Measurements from ENCODE around the gene RNASE11. TPM values are rescaled to one million over a fixed set of nuclear protein-coding genes. Genes with fewer than 3 reads are reported as not detected.

RNASE11 gene
- total and polyA plus RNA-seq, 10 of the 15 experiments (the other 5 are each of a cell fraction or from before 2014, with no cell fraction given) = not detected

DNA sequence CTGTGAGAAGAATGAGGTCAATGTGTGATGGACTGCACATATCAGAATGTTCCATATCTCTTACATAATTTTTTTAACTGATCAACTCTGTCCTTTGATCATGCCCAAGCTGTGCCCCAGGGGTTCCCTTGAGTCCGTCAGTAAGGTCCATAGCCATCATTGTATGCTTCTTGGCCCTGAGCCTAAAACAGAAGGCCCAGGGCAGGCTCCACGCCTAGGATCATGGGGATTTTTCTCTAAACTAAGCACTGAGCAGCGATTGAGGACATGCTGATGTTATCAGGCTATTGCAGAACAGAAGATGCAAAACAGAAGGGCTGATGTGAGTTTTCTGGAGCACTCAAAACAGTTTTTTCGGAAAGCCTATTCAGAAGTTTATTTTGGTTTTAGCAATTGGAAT, 47.9 kb downstream of the RNASE11 start:
- no peaks in the 10 kb centered on the region for H4K20me1 ChIP-seq (ENCODE audit: control insufficient read depth, insufficient read depth)
- no TSS peak for BruUV-seq (replicated peaks)
- WGBS (ENCODE audit: insufficient coverage, insufficient replicate concordance, low lambda C conversion rate, missing lambda C conversion rate) = 4% methylated on average over 4 of the region's 4 CpGs

More for the DNA sequence above, 47.9 kb downstream of the RNASE11 start:
- Histone ChIP-seq H3K79me2 (ENCODE audit: control insufficient read depth, insufficient read depth, low read length) (no peaks in the 10 kb centered on the region), H3K9me3 (replicated peaks; ENCODE audit: control insufficient read depth, insufficient read depth, low read length) (no peaks in the 10 kb centered on the region), H3K9ac (ENCODE audit: control insufficient read depth, insufficient read depth, low read length) (no peak overlapping the region), H3K27me3 (replicated peaks in 1 of 2; ENCODE audit: control insufficient read depth in 2 of 2, insufficient read depth in 2 of 2, low read length in 1 of 2) (no peaks in the 10 kb centered on the region), H3K36me3 (ENCODE audit: control insufficient read depth in 2 of 2, insufficient read depth in 2 of 2, low read length in 1 of 2) (no peaks in the 10 kb centered on the region), H3K27ac (ENCODE audit: control insufficient read depth, insufficient read depth) (no peak overlapping the region), H3K4me1 (ENCODE audit: control insufficient read depth, insufficient read depth, low read length) (no peaks in the 10 kb centered on the region), H3K4me2 (ENCODE audit: control insufficient read depth, insufficient read depth) (no peak overlapping the region), H2AFZ (ENCODE audit: control insufficient read depth, low read depth, low read length) (no peak overlapping the region), H3K4me3 (no peak overlapping the region)
- DNase-seq (ENCODE audit: low read depth, low spot score) = no peak
- intact Hi-C loops (cut with micrococcal nuclease; ENCODE audit: unreplicated experiment) (no loop called here), in situ Hi-C loops (cut with MboI) (no loop called here)
- ChIA-PET SMC1A (ENCODE audit: uncharacterized antibody, unreplicated experiment) (no interaction called here), CTCF (interaction anchor here (0.6 to 3.4 kb wide), 2 partner anchors 10 to 13 kb away, joined by 4 to 14 read pairs; no protein-coding TSS in a partner anchor), RAD21 (ENCODE audit: unreplicated experiment) (interaction anchor here (1.2 kb wide), 1 partner anchor 69 kb away, joined by 4 read pairs; no protein-coding TSS in a partner anchor), POLR2A (no interaction called here)
- TF ChIP-seq ETV6 (conservative IDR thresholded peaks at IDR 0.05 in 1 of 2, IDR thresholded peaks at IDR 0.05 in 1 of 2; ENCODE audit: borderline replicate concordance in 1 of 2, low read depth in 1 of 2) (no peak), MXI1 (IDR thresholded peaks at IDR 0.05; ENCODE audit: low read depth, low read length) (no peak), CBX3 (IDR thresholded peaks at IDR 0.05; ENCODE audit: borderline replicate concordance, low read depth) (no peak), NR2F1 (conservative IDR thresholded peaks at IDR 0.05) (no peak), IKZF2 (IDR thresholded peaks at IDR 0.05) (no peak), TCF7 (IDR thresholded peaks at IDR 0.05; ENCODE audit: borderline replicate concordance) (no peak), RELA (IDR thresholded peaks at IDR 0.05; ENCODE audit: borderline replicate concordance, partially characterized antibody) (no peak), FOXM1 (IDR thresholded peaks at IDR 0.05; ENCODE audit: low read depth, low read length) (no peak)
- TF ChIP-seq, protein P1, sequence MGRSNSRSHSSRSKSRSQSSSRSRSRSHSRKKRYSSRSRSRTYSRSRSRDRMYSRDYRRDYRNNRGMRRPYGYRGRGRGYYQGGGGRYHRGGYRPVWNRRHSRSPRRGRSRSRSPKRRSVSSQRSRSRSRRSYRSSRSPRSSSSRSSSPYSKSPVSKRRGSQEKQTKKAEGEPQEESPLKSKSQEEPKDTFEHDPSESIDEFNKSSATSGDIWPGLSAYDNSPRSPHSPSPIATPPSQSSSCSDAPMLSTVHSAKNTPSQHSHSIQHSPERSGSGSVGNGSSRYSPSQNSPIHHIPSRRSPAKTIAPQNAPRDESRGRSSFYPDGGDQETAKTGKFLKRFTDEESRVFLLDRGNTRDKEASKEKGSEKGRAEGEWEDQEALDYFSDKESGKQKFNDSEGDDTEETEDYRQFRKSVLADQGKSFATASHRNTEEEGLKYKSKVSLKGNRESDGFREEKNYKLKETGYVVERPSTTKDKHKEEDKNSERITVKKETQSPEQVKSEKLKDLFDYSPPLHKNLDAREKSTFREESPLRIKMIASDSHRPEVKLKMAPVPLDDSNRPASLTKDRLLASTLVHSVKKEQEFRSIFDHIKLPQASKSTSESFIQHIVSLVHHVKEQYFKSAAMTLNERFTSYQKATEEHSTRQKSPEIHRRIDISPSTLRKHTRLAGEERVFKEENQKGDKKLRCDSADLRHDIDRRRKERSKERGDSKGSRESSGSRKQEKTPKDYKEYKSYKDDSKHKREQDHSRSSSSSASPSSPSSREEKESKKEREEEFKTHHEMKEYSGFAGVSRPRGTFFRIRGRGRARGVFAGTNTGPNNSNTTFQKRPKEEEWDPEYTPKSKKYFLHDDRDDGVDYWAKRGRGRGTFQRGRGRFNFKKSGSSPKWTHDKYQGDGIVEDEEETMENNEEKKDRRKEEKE (IDR thresholded peaks at IDR 0.05) = no peak
- TF ChIP-seq, protein P2, sequence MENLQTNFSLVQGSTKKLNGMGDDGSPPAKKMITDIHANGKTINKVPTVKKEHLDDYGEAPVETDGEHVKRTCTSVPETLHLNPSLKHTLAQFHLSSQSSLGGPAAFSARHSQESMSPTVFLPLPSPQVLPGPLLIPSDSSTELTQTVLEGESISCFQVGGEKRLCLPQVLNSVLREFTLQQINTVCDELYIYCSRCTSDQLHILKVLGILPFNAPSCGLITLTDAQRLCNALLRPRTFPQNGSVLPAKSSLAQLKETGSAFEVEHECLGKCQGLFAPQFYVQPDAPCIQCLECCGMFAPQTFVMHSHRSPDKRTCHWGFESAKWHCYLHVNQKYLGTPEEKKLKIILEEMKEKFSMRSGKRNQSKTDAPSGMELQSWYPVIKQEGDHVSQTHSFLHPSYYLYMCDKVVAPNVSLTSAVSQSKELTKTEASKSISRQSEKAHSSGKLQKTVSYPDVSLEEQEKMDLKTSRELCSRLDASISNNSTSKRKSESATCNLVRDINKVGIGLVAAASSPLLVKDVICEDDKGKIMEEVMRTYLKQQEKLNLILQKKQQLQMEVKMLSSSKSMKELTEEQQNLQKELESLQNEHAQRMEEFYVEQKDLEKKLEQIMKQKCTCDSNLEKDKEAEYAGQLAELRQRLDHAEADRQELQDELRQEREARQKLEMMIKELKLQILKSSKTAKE (IDR thresholded peaks at IDR 0.05; ENCODE audit: low read depth, poor library complexity, severe bottlenecking) = no peak
- no peak for ATAC-seq
- FAIRE-seq = no peak

Other genes starting within 250 kb of the RNASE11 start
Only the 7 nearest of the 17 such genes appear.
- gene PNP, start 118.6 kb downstream of the RNASE11 start, total RNA-seq (2014; rRNA removed) = 145 and 161 TPM in 2 replicates
- gene PNP, start 118.6 kb downstream of the RNASE11 start, total RNA-seq (2014; rRNA removed; fragmentation: Illumina TruSeq; extraction: Trizol) = 185 and 198 TPM in 2 replicates
- gene PNP, start 118.6 kb downstream of the RNASE11 start, total RNA-seq (2021) = 129 and 131 TPM in 2 replicates
- 202 and 215 TPM in 2 replicates for gene PNP, start 118.6 kb downstream of the RNASE11 start, polyA plus RNA-seq (2011; rRNA removed)
- 196 and 211 TPM in 2 replicates for gene PNP, start 118.6 kb downstream of the RNASE11 start, polyA plus RNA-seq (2014; fragmentation: Illumina TruSeq; extraction: Trizol)
- gene PNP, start 118.6 kb downstream of the RNASE11 start, polyA plus RNA-seq (2014; fragmentation: Nextera tagmentation; extraction: Ambion mirVana) = 100 to 1,000 TPM; 103 to 123 TPM
- gene PNP, start 118.6 kb downstream of the RNASE11 start, polyA plus RNA-seq (2014; rRNA removed) = 137 and 146 TPM in 2 replicates
- gene PNP, start 118.6 kb downstream of the RNASE11 start, polyA plus RNA-seq (2016; fragmentation: Nextera tagmentation; extraction: Ambion mirVana) = 100 to 1,000 TPM; 124 to 131 TPM
- gene RNASE10, start 82.5 kb downstream of the RNASE11 start, total RNA-seq (2014; rRNA removed) = not detected in 2 replicates
- gene RNASE10, start 82.5 kb downstream of the RNASE11 start, total RNA-seq (2014; rRNA removed; fragmentation: Illumina TruSeq; extraction: Trizol) = not detected in 2 replicates
- gene RNASE10, start 82.5 kb downstream of the RNASE11 start, total RNA-seq (2021) = 0.21 and 0.44 TPM in 2 replicates
- gene RNASE10, start 82.5 kb downstream of the RNASE11 start, polyA plus RNA-seq (2011; rRNA removed) = not detected in 2 replicates
- gene RNASE10, start 82.5 kb downstream of the RNASE11 start, polyA plus RNA-seq (2014; fragmentation: Illumina TruSeq; extraction: Trizol) = not detected in 2 replicates
- gene RNASE10, start 82.5 kb downstream of the RNASE11 start, polyA plus RNA-seq (2014; fragmentation: Nextera tagmentation; extraction: Ambion mirVana) = not detected
- gene RNASE10, start 82.5 kb downstream of the RNASE11 start, polyA plus RNA-seq (2014; rRNA removed) = 0.19 TPM in 1 of 2 replicates, not detected in the other
- under 1 TPM; 0.13 to 0.18 TPM for gene RNASE10, start 82.5 kb downstream of the RNASE11 start, polyA plus RNA-seq (2016; fragmentation: Nextera tagmentation; extraction: Ambion mirVana)
- gene RNASE9, start 27.0 kb downstream of the RNASE11 start, total RNA-seq (2014; rRNA removed) = not detected in 2 replicates
- not detected in 2 replicates for gene RNASE9, start 27.0 kb downstream of the RNASE11 start, total RNA-seq (2014; rRNA removed; fragmentation: Illumina TruSeq; extraction: Trizol)
- gene RNASE9, start 27.0 kb downstream of the RNASE11 start, total RNA-seq (2021) = not detected in 2 replicates
- gene RNASE9, start 27.0 kb downstream of the RNASE11 start, polyA plus RNA-seq (2011; rRNA removed) = not detected in 2 replicates
- gene RNASE9, start 27.0 kb downstream of the RNASE11 start, polyA plus RNA-seq (2014; fragmentation: Illumina TruSeq; extraction: Trizol) = not detected in 2 replicates
- not detected for gene RNASE9, start 27.0 kb downstream of the RNASE11 start, polyA plus RNA-seq (2014; fragmentation: Nextera tagmentation; extraction: Ambion mirVana)
- gene RNASE9, start 27.0 kb downstream of the RNASE11 start, polyA plus RNA-seq (2014; rRNA removed) = not detected in 2 replicates
- gene RNASE9, start 27.0 kb downstream of the RNASE11 start, polyA plus RNA-seq (2016; fragmentation: Nextera tagmentation; extraction: Ambion mirVana) = not detected
- not detected in 2 replicates for gene RNASE12, start 3.4 kb upstream of the RNASE11 start, total RNA-seq (2014; rRNA removed)
- not detected in 2 replicates for gene RNASE12, start 3.4 kb upstream of the RNASE11 start, total RNA-seq (2014; rRNA removed; fragmentation: Illumina TruSeq; extraction: Trizol)
- gene RNASE12, start 3.4 kb upstream of the RNASE11 start, total RNA-seq (2021) = not detected in 2 replicates
- not detected in 2 replicates for gene RNASE12, start 3.4 kb upstream of the RNASE11 start, polyA plus RNA-seq (2011; rRNA removed)
- gene RNASE12, start 3.4 kb upstream of the RNASE11 start, polyA plus RNA-seq (2014; fragmentation: Illumina TruSeq; extraction: Trizol) = not detected in 2 replicates
- gene RNASE12, start 3.4 kb upstream of the RNASE11 start, polyA plus RNA-seq (2014; fragmentation: Nextera tagmentation; extraction: Ambion mirVana) = not detected
- gene RNASE12, start 3.4 kb upstream of the RNASE11 start, polyA plus RNA-seq (2014; rRNA removed) = not detected in 2 replicates
- gene RNASE12, start 3.4 kb upstream of the RNASE11 start, polyA plus RNA-seq (2016; fragmentation: Nextera tagmentation; extraction: Ambion mirVana) = not detected
- 0.62 and 0.76 TPM in 2 replicates for gene OR6S1, start 53.7 kb upstream of the RNASE11 start, total RNA-seq (2014; rRNA removed)
- 0.64 and 0.67 TPM in 2 replicates for gene OR6S1, start 53.7 kb upstream of the RNASE11 start, total RNA-seq (2014; rRNA removed; fragmentation: Illumina TruSeq; extraction: Trizol)
- gene OR6S1, start 53.7 kb upstream of the RNASE11 start, total RNA-seq (2021) = 0.51 and 0.66 TPM in 2 replicates
- 0.09 and 0.24 TPM in 2 replicates for gene OR6S1, start 53.7 kb upstream of the RNASE11 start, polyA plus RNA-seq (2011; rRNA removed)
- gene OR6S1, start 53.7 kb upstream of the RNASE11 start, polyA plus RNA-seq (2014; fragmentation: Illumina TruSeq; extraction: Trizol) = 0.22 TPM in 1 of 2 replicates, not detected in the other
- not detected for gene OR6S1, start 53.7 kb upstream of the RNASE11 start, polyA plus RNA-seq (2014; fragmentation: Nextera tagmentation; extraction: Ambion mirVana)
- 0.35 and 0.42 TPM in 2 replicates for gene OR6S1, start 53.7 kb upstream of the RNASE11 start, polyA plus RNA-seq (2014; rRNA removed)
- not detected for gene OR6S1, start 53.7 kb upstream of the RNASE11 start, polyA plus RNA-seq (2016; fragmentation: Nextera tagmentation; extraction: Ambion mirVana)
- gene RNASE4, start 96.6 kb upstream of the RNASE11 start, total RNA-seq (2014; rRNA removed) = 1.1 and 2.0 TPM in 2 replicates
- 1.3 and 1.6 TPM in 2 replicates for gene RNASE4, start 96.6 kb upstream of the RNASE11 start, total RNA-seq (2014; rRNA removed; fragmentation: Illumina TruSeq; extraction: Trizol)
- 0.29 and 1.1 TPM in 2 replicates for gene RNASE4, start 96.6 kb upstream of the RNASE11 start, total RNA-seq (2021)
- gene RNASE4, start 96.6 kb upstream of the RNASE11 start, polyA plus RNA-seq (2011; rRNA removed) = 0.87 and 1.1 TPM in 2 replicates
- 0.29 and 1.3 TPM in 2 replicates for gene RNASE4, start 96.6 kb upstream of the RNASE11 start, polyA plus RNA-seq (2014; fragmentation: Illumina TruSeq; extraction: Trizol)
- gene RNASE4, start 96.6 kb upstream of the RNASE11 start, polyA plus RNA-seq (2014; fragmentation: Nextera tagmentation; extraction: Ambion mirVana) = 1 to 10 TPM; 1.2 to 2.6 TPM
- gene RNASE4, start 96.6 kb upstream of the RNASE11 start, polyA plus RNA-seq (2014; rRNA removed) = 1.0 and 1.9 TPM in 2 replicates
- 1 to 10 TPM; 1.4 to 1.9 TPM for gene RNASE4, start 96.6 kb upstream of the RNASE11 start, polyA plus RNA-seq (2016; fragmentation: Nextera tagmentation; extraction: Ambion mirVana)
- 2.1 TPM in 2 replicates for gene ANG, start 100.8 kb upstream of the RNASE11 start, total RNA-seq (2014; rRNA removed)
- gene ANG, start 100.8 kb upstream of the RNASE11 start, total RNA-seq (2014; rRNA removed; fragmentation: Illumina TruSeq; extraction: Trizol) = 1.8 and 1.9 TPM in 2 replicates
- 1.8 and 2.6 TPM in 2 replicates for gene ANG, start 100.8 kb upstream of the RNASE11 start, total RNA-seq (2021)
- gene ANG, start 100.8 kb upstream of the RNASE11 start, polyA plus RNA-seq (2011; rRNA removed) = 1.0 and 1.1 TPM in 2 replicates
- gene ANG, start 100.8 kb upstream of the RNASE11 start, polyA plus RNA-seq (2014; fragmentation: Illumina TruSeq; extraction: Trizol) = 2.7 and 3.2 TPM in 2 replicates
- 1 to 10 TPM; 2.9 to 5.9 TPM for gene ANG, start 100.8 kb upstream of the RNASE11 start, polyA plus RNA-seq (2014; fragmentation: Nextera tagmentation; extraction: Ambion mirVana)
- gene ANG, start 100.8 kb upstream of the RNASE11 start, polyA plus RNA-seq (2014; rRNA removed) = 2.2 and 2.3 TPM in 2 replicates
- 1 to 10 TPM; 1.9 to 2.0 TPM for gene ANG, start 100.8 kb upstream of the RNASE11 start, polyA plus RNA-seq (2016; fragmentation: Nextera tagmentation; extraction: Ambion mirVana)